Chondrocyte (in vitro differentiated cells): ENCODE data around the gene C10orf71. TPM values are rescaled to one million over a fixed set of nuclear protein-coding genes. Genes with fewer than 3 reads are reported as not detected.

Experiments used
- DNase-seq: peaks from one replicate; pipeline ENCODE4 v3.0.0; 2021; ENCODE audit warnings: mixed read lengths, low spot score
- H3K27ac Mint-ChIP-seq: one replicate; pipeline ENCODE4 v1.8.0; 2021; ENCODE audit warnings: mild to moderate bottlenecking, moderate library complexity, mixed read lengths; ENCODE audit not compliant: unreplicated experiment
- H3K27me3 Mint-ChIP-seq: 2 replicates; pipeline ENCODE4 v1.8.0; 2021; ENCODE audit warnings: low read depth, mixed read lengths
- H3K36me3 Mint-ChIP-seq: 2 replicates; pipeline ENCODE4 v1.8.0; 2021; ENCODE audit warnings: low read depth, mixed read lengths
- H3K4me1 Mint-ChIP-seq: 2 replicates; pipeline ENCODE4 v1.8.0; 2021; ENCODE audit warnings: low read depth, mild to moderate bottlenecking, mixed read lengths
- H3K4me3 Mint-ChIP-seq: one replicate; pipeline ENCODE4 v1.8.0; 2021; ENCODE audit warnings: mild to moderate bottlenecking, moderate library complexity, mixed read lengths; ENCODE audit not compliant: unreplicated experiment
- H3K9me3 Mint-ChIP-seq: 2 replicates; pipeline ENCODE4 v1.8.0; 2021; ENCODE audit warnings: low read depth, mixed read lengths
- CTCF ChIP-seq: fragments of 200-600 bp; sonication (generic); IDR thresholded peaks from 2 replicates; pipeline ENCODE4 v1.5.0; 2021; ENCODE audit warnings: antibody characterized with exemption, mild to moderate bottlenecking, moderate library complexity
- total RNA-seq: library from RNA; stranded (reverse); gene quantifications from 3 replicates; pipeline ENCODE4 v1.2.1, GENCODE V29; 2021

C10orf71 gene
- total RNA-seq, 1 donor from 2014 or later: not detected

GRCh38 chr10:49308881-49309280 lies 9.9 kb downstream of the C10orf71 start:
- H3K4me1 Mint-ChIP-seq: no peaks in the 10 kb centered on the region
- no peaks in the 10 kb centered on the region for H3K36me3 Mint-ChIP-seq
- H3K27ac Mint-ChIP-seq: no peak overlapping the region
- peaks cover 26% of the 10 kb centered on the region for H3K27me3 Mint-ChIP-seq
- no peak for DNase-seq
- peaks cover 5% of the 10 kb centered on the region for H3K9me3 Mint-ChIP-seq
- TF ChIP-seq CTCF: no peak
- no peak overlapping the region for H3K4me3 Mint-ChIP-seq

- Mint-ChIP-seq H3K4me1 (no peaks in the 10 kb centered on the region), H3K36me3 (no peaks in the 10 kb centered on the region), H3K9me3 (peaks cover 5% of the 10 kb centered on the region), H3K4me3 (no peak overlapping the region), H3K27ac (no peak overlapping the region), H3K27me3 (peaks cover 17% of the 10 kb centered on the region)
- TF ChIP-seq CTCF: no peak
- no peak for DNase-seq
These were observed 10.9 kb downstream of the C10orf71 start for GRCh38 chr10:49309691-49310411.

GRCh38 chr10:49310460-49310859 lies 11.5 kb downstream of the C10orf71 start:
- Mint-ChIP-seq H3K9me3 (peaks cover 5% of the 10 kb centered on the region), H3K27me3 (peaks cover 13% of the 10 kb centered on the region), H3K4me1 (no peaks in the 10 kb centered on the region), H3K36me3 (no peaks in the 10 kb centered on the region), H3K4me3 (no peak overlapping the region), H3K27ac (no peak overlapping the region)
- DNase-seq: no peak
- no peak for TF ChIP-seq CTCF

- no peak overlapping the region for H3K27ac Mint-ChIP-seq
- no peak overlapping the region for H3K4me3 Mint-ChIP-seq
- H3K4me1 Mint-ChIP-seq: no peaks in the 10 kb centered on the region
- peaks cover 11% of the 10 kb centered on the region for H3K27me3 Mint-ChIP-seq
- peaks cover 5% of the 10 kb centered on the region for H3K9me3 Mint-ChIP-seq
- H3K36me3 Mint-ChIP-seq: no peaks in the 10 kb centered on the region
- no peak for TF ChIP-seq CTCF
- DNase-seq: no peak
These were observed 12.1 kb downstream of the C10orf71 start for GRCh38 chr10:49310901-49311554.

GRCh38 chr10:49311555-49312236 lies 12.7 kb downstream of the C10orf71 start:
- peaks cover 11% of the 10 kb centered on the region for H3K27me3 Mint-ChIP-seq
- TF ChIP-seq CTCF: no peak
- H3K36me3 Mint-ChIP-seq: no peaks in the 10 kb centered on the region
- no peaks in the 10 kb centered on the region for H3K4me1 Mint-ChIP-seq
- H3K4me3 Mint-ChIP-seq: no peak overlapping the region
- H3K27ac Mint-ChIP-seq: no peak overlapping the region
- peaks cover 5% of the 10 kb centered on the region for H3K9me3 Mint-ChIP-seq
- DNase-seq: no peak
